Keratinocyte (primary cell): ENCODE results near the gene MACF1. TPM values are rescaled to one million over a fixed set of nuclear protein-coding genes. Genes with fewer than 3 reads are reported as not detected.

Experiments
- DNase-seq: peaks from one replicate; pipeline ENCODE4 v3.0.0-alpha.2; 2011; ENCODE audit warnings: low read depth, missing footprints, low spot score
- FAIRE-seq: peaks from 2 replicates; lab custom pipeline; 2011; peaks lifted over from hg19 to GRCh38; lab: Jason Lieb, UNC
- H2AFZ ChIP-seq: 2 replicates; pipeline ENCODE4 v1.6.0; 2012; ENCODE audit warnings: low read length, control low read depth, inconsistent platforms; ENCODE audit not compliant: control insufficient read depth
- H3K27ac ChIP-seq: 2 replicates; pipeline ENCODE4 v1.5.1; 2011; ENCODE audit warnings: low read length; ENCODE audit not compliant: control insufficient read depth, insufficient read depth
- H3K27me3 ChIP-seq: 3 replicates; pipeline ENCODE4 v1.6.0; 2011; ENCODE audit warnings: low read length; ENCODE audit not compliant: control insufficient read depth, insufficient read depth; ENCODE audit errors: extremely low read depth
- H3K36me3 ChIP-seq, 2 experiments: 2 replicates in 1 of 2; 3 replicates in 1 of 2; pipeline ENCODE4 v1.5.1; 2011; ENCODE audit warnings: low read length in 2 of 2, mild to moderate bottlenecking in 1 of 2; ENCODE audit not compliant: control insufficient read depth in 2 of 2, insufficient read depth in 2 of 2; ENCODE audit errors: extremely low read depth in 1 of 2
- H3K4me1 ChIP-seq: 3 replicates; pipeline ENCODE4 v1.5.1; 2011; ENCODE audit warnings: low read length; ENCODE audit not compliant: control insufficient read depth, insufficient read depth; ENCODE audit errors: extremely low read depth
- H3K4me2 ChIP-seq: 3 replicates; pipeline ENCODE4 v1.6.0; 2011; ENCODE audit warnings: low read depth, low read length; ENCODE audit not compliant: control insufficient read depth, insufficient read depth; ENCODE audit errors: extremely low read depth
- H3K4me3 ChIP-seq, 3 experiments: fragments of 200-600 bp in 1 of 3; sonication (generic) in 1 of 3; 2 replicates in 2 of 3; 3 replicates in 1 of 3; pipeline ENCODE4 v1.5.1; 2011 to 2016; ENCODE audit warnings: low read length in 3 of 3, mild to moderate bottlenecking in 3 of 3, control low read depth in 2 of 3, inconsistent platforms in 1 of 3, low read depth in 1 of 3, mixed read lengths in 1 of 3, mixed run types in 1 of 3, moderate library complexity in 1 of 3; ENCODE audit not compliant: control insufficient read depth in 2 of 3, insufficient read depth in 2 of 3; ENCODE audit errors: extremely low read depth in 1 of 3
- H3K79me2 ChIP-seq: 2 replicates; pipeline ENCODE4 v1.6.0; 2012; ENCODE audit warnings: low read length; ENCODE audit not compliant: control insufficient read depth, insufficient read depth
- H3K9ac ChIP-seq: 3 replicates; pipeline ENCODE4 v1.6.0; 2011; ENCODE audit warnings: low read length; ENCODE audit not compliant: control insufficient read depth, insufficient read depth; ENCODE audit errors: extremely low read depth
- H3K9me1 ChIP-seq: 3 replicates; pipeline ENCODE4 v1.6.0; 2011; ENCODE audit warnings: low read length; ENCODE audit not compliant: control insufficient read depth, insufficient read depth; ENCODE audit errors: extremely low read depth
- H3K9me3 ChIP-seq: 2 replicates; pipeline ENCODE4 v1.5.1; 2012; ENCODE audit warnings: low read depth, low read length; ENCODE audit not compliant: control insufficient read depth
- H4K20me1 ChIP-seq: 3 replicates; pipeline ENCODE4 v1.6.0; 2011; ENCODE audit warnings: low read length; ENCODE audit not compliant: control insufficient read depth, insufficient read depth; ENCODE audit errors: extremely low read depth
- CTCF ChIP-seq, 3 experiments: IDR thresholded peaks in 1 of 3; conservative IDR thresholded peaks in 1 of 3; optimal IDR thresholded peaks in 1 of 3; 2 replicates in 2 of 3; 3 replicates in 1 of 3; pipeline versions ENCODE3 to v1.5.1; 2011; ENCODE audit warnings: low read length in 3 of 3, mild to moderate bottlenecking in 3 of 3, moderate library complexity in 2 of 3, control low read depth in 1 of 3, inconsistent platforms in 1 of 3; ENCODE audit not compliant: insufficient read depth in 2 of 3; ENCODE audit errors: extremely low read depth in 1 of 3
- EZH2 ChIP-seq: IDR thresholded peaks from one replicate; pipeline ENCODE4 v1.6.1; 2012; ENCODE audit warnings: inconsistent platforms, mild to moderate bottlenecking, low read length, moderate library complexity
- dilution Hi-C: fragments of 300-500 bp; cut with MboI; formaldehyde crosslinking; loops from one replicate; pipeline ENCODE4 v1.7.0; 2020; ENCODE audit warnings: low sequenced_read_pairs; ENCODE audit not compliant: extremely low pct_ligation_motif_present
- polyA plus RNA-seq, 5 experiments: library from polyadenylated mRNA; depleted of rRNA in 3 of 5; stranded (reverse) in 3 of 5; stranded (forward) in 1 of 5; unstranded in 1 of 5; fragments of >200 nt; gene quantifications; 1 replicate in 1 of 5; 2 replicates in 3 of 5; 3 replicates in 1 of 5; pipeline versions ENCODE4 v1.2.1 to v1.2.3, GENCODE V29; 2011 to 2012; ENCODE audit warnings: missing spikeins in 2 of 5, low read depth in 1 of 5, low replicate concordance in 1 of 5

The MACF1 gene
- polyA plus RNA-seq, 1 donor (not counting 4 experiments of a cell fraction or from before 2014, with no cell fraction given), result 111 TPM

GRCh38 chr1:39435597-39435996 lies 231.1 kb downstream of the MACF1 start:
- Histone ChIP-seq H3K9me3 (no peaks in the 10 kb centered on the region), H3K4me1 (no peaks in the 10 kb centered on the region), H3K27me3 (no peaks in the 10 kb centered on the region), H3K36me3 (peaks cover 24 to 31% of the 10 kb centered on the region in 2 experiments), H3K9ac (no peak overlapping the region), H3K4me3 (no peak overlapping the region), H3K27ac (no peak overlapping the region), H3K79me2 (no peaks in the 10 kb centered on the region), H3K4me2 (no peak overlapping the region), H2AFZ (no peak overlapping the region), H4K20me1 (no peaks in the 10 kb centered on the region), H3K9me1 (no peaks in the 10 kb centered on the region)
- DNase-seq, result no peak
- dilution Hi-C loops, result no loop called here
- FAIRE-seq, result no peak
- no peak for TF ChIP-seq CTCF (optimal IDR thresholded peaks at IDR 0.05 in 1 of 3, IDR thresholded peaks at IDR 0.05 in 1 of 3, conservative IDR thresholded peaks at IDR 0.05 in 1 of 3; ENCODE audit: extremely low read depth in 1 of 3, insufficient read depth in 2 of 3, low read length in 3 of 3)
- no peak for TF ChIP-seq EZH2

- Histone ChIP-seq H3K9me1 (no peaks in the 10 kb centered on the region), H3K36me3 (peaks cover 25 to 30% of the 10 kb centered on the region in 2 experiments), H3K79me2 (no peaks in the 10 kb centered on the region), H3K9me3 (no peaks in the 10 kb centered on the region), H3K4me3 (no peak overlapping the region), H4K20me1 (no peaks in the 10 kb centered on the region), H3K4me2 (no peak overlapping the region), H3K27ac (no peak overlapping the region), H2AFZ (no peak overlapping the region), H3K4me1 (no peaks in the 10 kb centered on the region), H3K9ac (no peak overlapping the region), H3K27me3 (no peaks in the 10 kb centered on the region)
- FAIRE-seq (peak; percentile 36), DNase-seq (no peak)
- dilution Hi-C loops, result no loop called here
- TF ChIP-seq CTCF (optimal IDR thresholded peaks at IDR 0.05 in 1 of 3, IDR thresholded peaks at IDR 0.05 in 1 of 3, conservative IDR thresholded peaks at IDR 0.05 in 1 of 3; ENCODE audit: extremely low read depth in 1 of 3, insufficient read depth in 2 of 3, low read length in 3 of 3) (no peak), EZH2 (no peak)
These were observed 232.3 kb downstream of the MACF1 start for GRCh38 chr1:39436842-39437241.
